Measurements from ENCODE around the gene THG1L. TPM values are rescaled to one million over a fixed set of nuclear protein-coding genes. Genes with fewer than 3 reads are reported as not detected.

Gene THG1L
- total and polyA plus RNA-seq, 2 of the 4 experiments (the other 2 are of a cell fraction), result 15.2 to 20.4 TPM

GRCh38 chr5:157750320-157750719, 19.1 kb downstream of the THG1L start:
- H4K8ac ChIP-seq (ENCODE audit: low read depth in 2 of 2, low read length in 2 of 2), result no peak overlapping the region
- no peak overlapping the region for H3K4me3 ChIP-seq (ENCODE audit: insufficient read depth, low read depth, low read length)
- H2BK5ac ChIP-seq (ENCODE audit: low read depth, low read length, poor library complexity, severe bottlenecking), result no peak overlapping the region
- H2BK120ac ChIP-seq (ENCODE audit: low read depth, low read length), result no peak overlapping the region
- no peaks in the 10 kb centered on the region for H4K20me1 ChIP-seq (ENCODE audit: insufficient read depth, low read length)
- no peak overlapping the region for H4K5ac ChIP-seq (ENCODE audit: low read depth, low read length)
- H3K9ac ChIP-seq (ENCODE audit: low read depth, low read length), result no peak overlapping the region
- TF ChIP-seq CEBPB (IDR thresholded peaks at IDR 0.05; ENCODE audit: low read depth, low read length) (no peak), USF2 (IDR thresholded peaks at IDR 0.05; ENCODE audit: low read depth, low read length) (peak; percentile 45; the same call in 1 of the 2 replicates), POLR2A (IDR thresholded peaks at IDR 0.05; ENCODE audit: low read depth, low read length) (no peak)
- no TSS peak for BruUV-seq (replicated peaks)
- H2AK5ac ChIP-seq (ENCODE audit: low read depth, low read length), result no peak overlapping the region
- H3K4me1 ChIP-seq (ENCODE audit: control insufficient read depth, insufficient read depth, low read length), result peaks cover 5% of the 10 kb centered on the region
- ChIA-PET CTCF (no interaction called here), POLR2A (ENCODE audit: unreplicated experiment) (interaction anchor here (0.5 kb wide), 1 partner anchor 102 kb away, joined by 3 read pairs; no protein-coding TSS in a partner anchor)
- H3K4ac ChIP-seq (ENCODE audit: low read depth, low read length), result no peak overlapping the region
- no peak overlapping the region for H3K27ac ChIP-seq (ENCODE audit: insufficient read depth, low read length)
- dilution Hi-C loops (cut with HindIII; ENCODE audit: low sequenced_read_pairs, unreplicated experiment), result no loop called here
- H2BK15ac ChIP-seq (ENCODE audit: low read depth, low read length), result no peak overlapping the region
- peak; percentile 71 for DNase-seq
- H2AFZ ChIP-seq (replicated peaks; ENCODE audit: low read length, poor library complexity), result no peak overlapping the region
- peak; percentile 59 for ATAC-seq (ENCODE audit: low read depth)
- no peaks in the 10 kb centered on the region for H3K9me3 ChIP-seq (ENCODE audit: control insufficient read depth, insufficient read depth, low read length)
- H3K9me1 ChIP-seq (ENCODE audit: insufficient read depth, low read length), result peaks cover 5% of the 10 kb centered on the region; the same call in 1 of the 2 replicates
- intact Hi-C loops (cut with micrococcal nuclease), result no loop called here
- H3K56ac ChIP-seq (ENCODE audit: extremely low read depth, insufficient read depth, low read length), result no peak overlapping the region
- no peak overlapping the region for H2AK9ac ChIP-seq (replicated peaks; ENCODE audit: low read depth, low read length, poor library complexity)
- no peak overlapping the region for H3K4me2 ChIP-seq (ENCODE audit: low read depth, low read length)
- no CpG with 5 or more reads among the region's 1 CpG for WGBS, 2 experiments (ENCODE audit: extremely low coverage in 2 of 2, insufficient read length in 1 of 2)
- H4K91ac ChIP-seq (ENCODE audit: insufficient read depth, low read depth, low read length), result no peak overlapping the region
- peaks cover 4% of the 10 kb centered on the region for H3K36me3 ChIP-seq (ENCODE audit: control insufficient read depth, insufficient read depth, low read length)
- no peaks in the 10 kb centered on the region for H3K27me3 ChIP-seq (ENCODE audit: control insufficient read depth, insufficient read depth, low read length)
- H3K23ac ChIP-seq (ENCODE audit: low read depth, low read length), result no peak overlapping the region
- no peak overlapping the region for H3K14ac ChIP-seq (replicated peaks; ENCODE audit: low read depth, low read length)
- in situ Hi-C loops (cut with MboI; ENCODE audit: low sequenced_read_pairs), result no loop called here
- H2BK20ac ChIP-seq (ENCODE audit: low read depth, low read length), result no peak overlapping the region
- H3K18ac ChIP-seq (ENCODE audit: low read depth, low read length), result no peak overlapping the region
- peaks cover 32 to 35% of the 10 kb centered on the region in 2 experiments for H3K79me1 ChIP-seq (ENCODE audit: low read depth in 1 of 2, low read length in 2 of 2)

Data from IMR-90 (cell line).